ENCODE measurements around the gene KRT33B.

DNA sequence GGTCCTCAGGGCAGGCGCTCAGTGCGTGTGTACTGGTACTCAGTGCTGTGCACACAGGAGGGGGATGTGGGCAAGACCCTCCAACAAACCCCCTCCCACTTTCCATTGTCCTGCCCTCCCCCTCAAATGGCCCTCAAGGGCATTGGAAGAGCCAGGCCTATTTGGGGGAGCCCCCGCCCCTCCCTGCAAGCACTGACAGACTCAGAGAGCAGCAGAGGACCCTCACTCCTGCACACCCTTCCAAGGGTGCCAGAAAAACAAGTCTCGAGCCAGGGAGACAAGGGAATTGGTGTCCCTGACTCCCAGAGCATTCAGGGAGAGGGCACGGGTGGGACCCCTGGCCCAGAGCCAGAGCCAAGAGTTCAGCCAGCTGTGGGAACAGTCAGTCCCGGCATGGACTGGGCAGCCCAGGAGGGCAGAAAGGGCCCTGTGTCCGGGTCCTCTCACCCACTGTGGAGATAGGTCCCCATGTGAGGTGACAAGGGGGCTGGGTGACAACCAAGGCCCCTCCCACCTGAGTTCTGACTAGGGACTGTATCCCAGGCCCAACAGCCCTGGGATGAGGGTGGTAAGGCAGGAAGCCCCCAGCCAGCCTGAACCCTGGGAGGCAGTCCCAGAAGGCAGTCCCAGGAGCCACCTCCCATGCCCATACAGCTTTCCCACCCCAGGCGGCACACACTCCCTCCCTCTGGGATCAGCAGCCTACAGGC is 42.0 kb downstream of the KRT33B start:
- TF ChIP-seq GATA3 (IDR thresholded peaks at IDR 0.05; ENCODE audit: low read depth, low read length) = no peak
- TF ChIP-seq GATA2 (IDR thresholded peaks at IDR 0.05; ENCODE audit: low read depth, low read length) = no peak

All from SH-SY5Y (cell line).